Measurements from ENCODE around the gene APOL5. TPM values are rescaled to one million over a fixed set of nuclear protein-coding genes. Genes with fewer than 3 reads are reported as not detected.

Gene APOL5
- total and polyA plus RNA-seq, 10 of the 15 experiments (the other 5 are each of a cell fraction or from before 2014, with no cell fraction given): not detected

DNA sequence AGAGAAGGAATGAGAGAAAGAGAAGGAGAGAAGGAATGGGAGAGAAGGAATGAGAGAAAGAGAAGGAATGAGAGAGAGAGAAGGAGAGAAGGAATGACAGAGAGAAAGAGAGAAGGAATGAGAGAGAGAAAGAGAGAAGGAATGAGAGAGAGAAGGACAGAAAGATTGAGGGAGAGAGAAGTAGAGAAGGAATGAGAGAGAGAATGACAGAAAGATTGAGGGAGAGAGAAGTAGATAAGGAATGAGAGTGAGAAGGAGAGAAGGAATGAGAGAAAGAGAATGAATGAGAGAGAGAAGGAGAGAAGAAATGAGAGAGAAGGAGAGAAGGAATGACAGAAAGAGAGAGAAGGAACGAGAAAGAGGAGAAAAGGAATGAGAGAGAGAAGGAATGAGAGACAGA lies 34.1 kb upstream of the APOL5 start:
- WGBS (ENCODE audit: insufficient coverage, insufficient replicate concordance, low lambda C conversion rate, missing lambda C conversion rate): 14% methylated on average over 1 of the region's 1 CpG
- Histone ChIP-seq H3K79me2 (ENCODE audit: control insufficient read depth, insufficient read depth, low read length) (no peaks in the 10 kb centered on the region), H3K4me2 (ENCODE audit: control insufficient read depth, insufficient read depth) (no peak overlapping the region), H4K20me1 (ENCODE audit: control insufficient read depth, insufficient read depth) (no peaks in the 10 kb centered on the region), H3K4me1 (ENCODE audit: control insufficient read depth, insufficient read depth, low read length) (no peaks in the 10 kb centered on the region), H3K4me3 (no peak overlapping the region), H3K27ac (ENCODE audit: control insufficient read depth, insufficient read depth) (no peak overlapping the region), H3K36me3 (ENCODE audit: control insufficient read depth in 2 of 2, insufficient read depth in 2 of 2, low read length in 1 of 2) (no peaks in the 10 kb centered on the region), H3K27me3 (replicated peaks in 1 of 2; ENCODE audit: control insufficient read depth in 2 of 2, insufficient read depth in 2 of 2, low read length in 1 of 2) (no peaks in the 10 kb centered on the region), H3K9me3 (replicated peaks; ENCODE audit: control insufficient read depth, insufficient read depth, low read length) (peaks cover 2% of the 10 kb centered on the region; the same call in 1 of the 3 replicates), H2AFZ (ENCODE audit: control insufficient read depth, low read depth, low read length) (no peak overlapping the region), H3K9ac (ENCODE audit: control insufficient read depth, insufficient read depth, low read length) (no peak overlapping the region)
- RAD21 ChIA-PET (ENCODE audit: unreplicated experiment): no interaction called here
- no peak for ATAC-seq
- CTCF ChIA-PET: interaction anchor here (0.6 kb wide), 1 partner anchor 868 kb away, joined by 3 read pairs; no protein-coding TSS in a partner anchor
- BruUV-seq (replicated peaks): no TSS peak
- no peak for TF ChIP-seq SIN3A (IDR thresholded peaks at IDR 0.05; ENCODE audit: low read depth, low read length)
- POLR2A ChIA-PET: no interaction called here
- FAIRE-seq: no peak
- DNase-seq (ENCODE audit: low read depth, low spot score): no peak
- intact Hi-C loops (cut with micrococcal nuclease; ENCODE audit: unreplicated experiment) (no loop called here), in situ Hi-C loops (cut with MboI) (no loop called here)
- SMC1A ChIA-PET (ENCODE audit: uncharacterized antibody, unreplicated experiment): no interaction called here

DNA sequence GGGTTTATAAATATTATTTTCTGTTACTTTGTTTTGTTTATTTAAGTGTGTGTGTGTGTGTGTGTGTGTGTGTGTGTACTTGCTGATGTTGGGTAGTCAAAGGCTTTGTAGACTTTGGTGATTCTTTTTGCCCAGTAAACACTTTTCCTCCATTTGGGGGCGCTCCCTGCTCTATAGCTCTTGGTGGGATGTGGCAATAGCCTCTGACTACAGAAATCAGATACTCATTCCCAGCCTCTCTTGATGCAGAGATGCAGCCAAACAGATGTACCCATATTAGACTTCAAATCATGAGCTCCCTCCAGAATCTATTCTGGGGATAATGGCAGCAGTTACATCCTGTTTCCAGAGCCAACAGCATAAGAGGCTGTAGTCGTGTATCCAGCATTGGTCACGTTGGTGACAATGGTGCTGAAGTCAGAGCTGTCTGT lies 33.4 kb upstream of the APOL5 start:
- WGBS (ENCODE audit: insufficient coverage, insufficient replicate concordance, low lambda C conversion rate, missing lambda C conversion rate): 25% methylated on average over 3 of the region's 3 CpGs
- H3K9ac ChIP-seq (ENCODE audit: control insufficient read depth, insufficient read depth, low read length): no peak overlapping the region
- no peak overlapping the region for H3K27ac ChIP-seq (ENCODE audit: control insufficient read depth, insufficient read depth)
- no peak for DNase-seq (ENCODE audit: low read depth, low spot score)
- H4K20me1 ChIP-seq (ENCODE audit: control insufficient read depth, insufficient read depth): no peaks in the 10 kb centered on the region
- no peak overlapping the region for H3K4me3 ChIP-seq
- CTCF ChIA-PET: interaction anchor here (0.6 to 0.9 kb wide), 4 partner anchors 62 to 867 kb away, joined by 3 read pairs; no protein-coding TSS in a partner anchor
- in situ Hi-C loops (cut with MboI): no loop called here
- H2AFZ ChIP-seq (ENCODE audit: control insufficient read depth, low read depth, low read length): no peak overlapping the region
- SMC1A ChIA-PET (ENCODE audit: uncharacterized antibody, unreplicated experiment): interaction anchor here (0.6 to 2.0 kb wide), 4 partner anchors 8 to 63 kb away, joined by 3 to 5 read pairs (median 4); no protein-coding TSS in a partner anchor
- H3K27me3 ChIP-seq (replicated peaks in 1 of 2; ENCODE audit: control insufficient read depth in 2 of 2, insufficient read depth in 2 of 2, low read length in 1 of 2): no peaks in the 10 kb centered on the region
- H3K79me2 ChIP-seq (ENCODE audit: control insufficient read depth, insufficient read depth, low read length): no peaks in the 10 kb centered on the region
- no TSS peak for BruUV-seq (replicated peaks)
- H3K4me2 ChIP-seq (ENCODE audit: control insufficient read depth, insufficient read depth): no peak overlapping the region
- H3K36me3 ChIP-seq (ENCODE audit: control insufficient read depth in 2 of 2, insufficient read depth in 2 of 2, low read length in 1 of 2): no peaks in the 10 kb centered on the region
- RAD21 ChIA-PET (ENCODE audit: unreplicated experiment): interaction anchor here (0.9 kb wide), 1 partner anchor 54 kb away, joined by 3 read pairs; no protein-coding TSS in a partner anchor
- POLR2A ChIA-PET: no interaction called here
- FAIRE-seq: no peak
- no peak for ATAC-seq
- H3K4me1 ChIP-seq (ENCODE audit: control insufficient read depth, insufficient read depth, low read length): no peaks in the 10 kb centered on the region
- intact Hi-C loops (cut with micrococcal nuclease; ENCODE audit: unreplicated experiment): no loop called here
- H3K9me3 ChIP-seq (replicated peaks; ENCODE audit: control insufficient read depth, insufficient read depth, low read length): peaks cover 2% of the 10 kb centered on the region; the same call in 1 of the 3 replicates
- TF ChIP-seq SREBF1 (IDR thresholded peaks at IDR 0.05; ENCODE audit: low read length): no peak
- TF ChIP-seq NRF1 (conservative IDR thresholded peaks at IDR 0.05; ENCODE audit: low read depth, low read length): no peak
- TF ChIP-seq, protein P1, sequence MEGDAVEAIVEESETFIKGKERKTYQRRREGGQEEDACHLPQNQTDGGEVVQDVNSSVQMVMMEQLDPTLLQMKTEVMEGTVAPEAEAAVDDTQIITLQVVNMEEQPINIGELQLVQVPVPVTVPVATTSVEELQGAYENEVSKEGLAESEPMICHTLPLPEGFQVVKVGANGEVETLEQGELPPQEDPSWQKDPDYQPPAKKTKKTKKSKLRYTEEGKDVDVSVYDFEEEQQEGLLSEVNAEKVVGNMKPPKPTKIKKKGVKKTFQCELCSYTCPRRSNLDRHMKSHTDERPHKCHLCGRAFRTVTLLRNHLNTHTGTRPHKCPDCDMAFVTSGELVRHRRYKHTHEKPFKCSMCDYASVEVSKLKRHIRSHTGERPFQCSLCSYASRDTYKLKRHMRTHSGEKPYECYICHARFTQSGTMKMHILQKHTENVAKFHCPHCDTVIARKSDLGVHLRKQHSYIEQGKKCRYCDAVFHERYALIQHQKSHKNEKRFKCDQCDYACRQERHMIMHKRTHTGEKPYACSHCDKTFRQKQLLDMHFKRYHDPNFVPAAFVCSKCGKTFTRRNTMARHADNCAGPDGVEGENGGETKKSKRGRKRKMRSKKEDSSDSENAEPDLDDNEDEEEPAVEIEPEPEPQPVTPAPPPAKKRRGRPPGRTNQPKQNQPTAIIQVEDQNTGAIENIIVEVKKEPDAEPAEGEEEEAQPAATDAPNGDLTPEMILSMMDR (IDR thresholded peaks at IDR 0.05 in 2 of 3, conservative IDR thresholded peaks at IDR 0.05 in 1 of 3; ENCODE audit: control insufficient read depth in 2 of 3, extremely low read depth in 1 of 3, insufficient read depth in 1 of 3, low read depth in 3 of 3, low read length in 3 of 3): peak in 1 of 3 experiments; percentile 8; a peak in 1 of 6 replicates
- TF ChIP-seq ZZZ3 (IDR thresholded peaks at IDR 0.05; ENCODE audit: control insufficient read depth, insufficient read length, low read depth): no peak
- TF ChIP-seq, protein P2, sequence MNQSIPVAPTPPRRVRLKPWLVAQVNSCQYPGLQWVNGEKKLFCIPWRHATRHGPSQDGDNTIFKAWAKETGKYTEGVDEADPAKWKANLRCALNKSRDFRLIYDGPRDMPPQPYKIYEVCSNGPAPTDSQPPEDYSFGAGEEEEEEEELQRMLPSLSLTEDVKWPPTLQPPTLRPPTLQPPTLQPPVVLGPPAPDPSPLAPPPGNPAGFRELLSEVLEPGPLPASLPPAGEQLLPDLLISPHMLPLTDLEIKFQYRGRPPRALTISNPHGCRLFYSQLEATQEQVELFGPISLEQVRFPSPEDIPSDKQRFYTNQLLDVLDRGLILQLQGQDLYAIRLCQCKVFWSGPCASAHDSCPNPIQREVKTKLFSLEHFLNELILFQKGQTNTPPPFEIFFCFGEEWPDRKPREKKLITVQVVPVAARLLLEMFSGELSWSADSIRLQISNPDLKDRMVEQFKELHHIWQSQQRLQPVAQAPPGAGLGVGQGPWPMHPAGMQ (IDR thresholded peaks at IDR 0.05; ENCODE audit: borderline replicate concordance): no peak
- TF ChIP-seq, protein P3, sequence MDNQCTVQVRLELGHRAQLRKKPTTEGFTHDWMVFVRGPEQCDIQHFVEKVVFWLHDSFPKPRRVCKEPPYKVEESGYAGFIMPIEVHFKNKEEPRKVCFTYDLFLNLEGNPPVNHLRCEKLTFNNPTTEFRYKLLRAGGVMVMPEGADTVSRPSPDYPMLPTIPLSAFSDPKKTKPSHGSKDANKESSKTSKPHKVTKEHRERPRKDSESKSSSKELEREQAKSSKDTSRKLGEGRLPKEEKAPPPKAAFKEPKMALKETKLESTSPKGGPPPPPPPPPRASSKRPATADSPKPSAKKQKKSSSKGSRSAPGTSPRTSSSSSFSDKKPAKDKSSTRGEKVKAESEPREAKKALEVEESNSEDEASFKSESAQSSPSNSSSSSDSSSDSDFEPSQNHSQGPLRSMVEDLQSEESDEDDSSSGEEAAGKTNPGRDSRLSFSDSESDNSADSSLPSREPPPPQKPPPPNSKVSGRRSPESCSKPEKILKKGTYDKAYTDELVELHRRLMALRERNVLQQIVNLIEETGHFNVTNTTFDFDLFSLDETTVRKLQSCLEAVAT (IDR thresholded peaks at IDR 0.05): no peak
- TF ChIP-seq RBBP5 (conservative IDR thresholded peaks at IDR 0.05): no peak

All from GM12878 (cell line).